ENCODE measurements around the gene SPTB. TPM values are rescaled to one million over a fixed set of nuclear protein-coding genes. Genes with fewer than 3 reads are reported as not detected.

Gene SPTB
- total RNA-seq, 1 donor from 2014 or later, result 312 TPM

- H3K4me3 ChIP-seq (ENCODE audit: low read length in 3 of 3), result peak overlapping the region in 2 of 3 donors; percentile 10 to 45
- H3K9ac ChIP-seq (ENCODE audit: low read depth in 1 of 3, low read length in 3 of 3), result peak overlapping the region in 1 of 3 donors; percentile 50
- H3K27ac ChIP-seq (ENCODE audit: low read depth, low read length), result peak overlapping the region; percentile 91
- peaks cover 71 to 93% (median 86%) of the 10 kb centered on the region in 3 donors for H3K4me1 ChIP-seq (ENCODE audit: control insufficient read depth in 3 of 3, insufficient read depth in 3 of 3, low read length in 3 of 3)
- no peaks in the 10 kb centered on the region for H3K36me3 ChIP-seq (ENCODE audit: control insufficient read depth in 3 of 3, insufficient read depth in 3 of 3, low read length in 3 of 3)
- no peaks in the 10 kb centered on the region for H3K9me3 ChIP-seq (ENCODE audit: control insufficient read depth in 3 of 3, low read length in 3 of 3)
- peaks cover 0 to 3% (median 0%) of the 10 kb centered on the region in 3 donors for H3K27me3 ChIP-seq (ENCODE audit: control insufficient read depth in 3 of 3, insufficient read depth in 3 of 3, low read length in 3 of 3)
Observed at GRCh38 chr14:64843548-64843947, 36.2 kb downstream of the SPTB start.

GRCh38 chr14:64841772-64842750, 37.6 kb downstream of the SPTB start:
- H3K27ac ChIP-seq (ENCODE audit: low read depth, low read length), result peak overlapping the region; percentile 91
- H3K27me3 ChIP-seq (ENCODE audit: control insufficient read depth in 3 of 3, insufficient read depth in 3 of 3, low read length in 3 of 3), result peaks cover 0 to 3% (median 0%) of the 10 kb centered on the region in 3 donors
- peak overlapping the region in 1 of 3 donors; percentile 4 for H3K4me3 ChIP-seq (ENCODE audit: low read length in 3 of 3)
- peak overlapping the region; percentile 50 to 74 (median 70) for H3K9ac ChIP-seq (ENCODE audit: low read depth in 1 of 3, low read length in 3 of 3)
- H3K9me3 ChIP-seq (ENCODE audit: control insufficient read depth in 3 of 3, low read length in 3 of 3), result no peaks in the 10 kb centered on the region
- peaks cover 60 to 84% (median 73%) of the 10 kb centered on the region in 3 donors for H3K4me1 ChIP-seq (ENCODE audit: control insufficient read depth in 3 of 3, insufficient read depth in 3 of 3, low read length in 3 of 3)
- H3K36me3 ChIP-seq (ENCODE audit: control insufficient read depth in 3 of 3, insufficient read depth in 3 of 3, low read length in 3 of 3), result no peaks in the 10 kb centered on the region

DNA sequence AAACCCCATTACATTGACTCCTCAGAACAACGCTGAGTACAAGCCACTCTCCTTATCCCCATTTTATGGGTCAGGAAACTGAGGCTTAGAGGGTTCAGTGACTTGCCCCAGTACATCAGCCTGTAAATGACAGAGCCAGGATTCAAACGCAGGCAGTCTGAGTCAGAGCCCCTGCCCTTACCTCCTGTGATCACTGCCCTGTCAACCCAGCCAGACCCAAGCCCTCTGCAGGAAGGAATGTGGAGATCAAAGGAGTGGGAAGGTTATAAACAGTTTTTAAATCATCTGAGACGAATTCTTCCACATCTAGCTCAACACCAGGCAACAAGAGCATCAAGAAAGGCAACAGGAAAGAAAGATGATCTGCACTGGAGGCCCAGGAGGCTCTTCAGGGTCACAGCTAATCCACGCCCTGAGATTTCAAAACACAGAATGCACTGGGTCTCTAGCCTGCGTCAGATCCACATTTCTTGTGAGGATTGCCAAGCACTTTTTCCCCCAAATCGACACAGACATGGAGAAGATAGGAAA, 38.5 kb downstream of the SPTB start:
- Histone ChIP-seq H3K9me3 (ENCODE audit: control insufficient read depth in 3 of 3, low read length in 3 of 3) (no peaks in the 10 kb centered on the region), H3K4me1 (ENCODE audit: control insufficient read depth in 3 of 3, insufficient read depth in 3 of 3, low read length in 3 of 3) (peaks cover 59 to 83% (median 71%) of the 10 kb centered on the region in 3 donors), H3K27me3 (ENCODE audit: control insufficient read depth in 3 of 3, insufficient read depth in 3 of 3, low read length in 3 of 3) (peaks cover 0 to 3% (median 0%) of the 10 kb centered on the region in 3 donors), H3K9ac (ENCODE audit: low read depth in 1 of 3, low read length in 3 of 3) (peak overlapping the region; percentile 5 to 74 (median 47)), H3K27ac (ENCODE audit: low read depth, low read length) (peak overlapping the region; percentile 91), H3K36me3 (ENCODE audit: control insufficient read depth in 3 of 3, insufficient read depth in 3 of 3, low read length in 3 of 3) (no peaks in the 10 kb centered on the region), H3K4me3 (ENCODE audit: low read length in 3 of 3) (peak overlapping the region in 2 of 3 donors; percentile 33 to 52)

GRCh38 chr14:64838656-64839055, 41.1 kb downstream of the SPTB start:
- Histone ChIP-seq H3K4me3 (ENCODE audit: low read length in 3 of 3) (no peak overlapping the region), H3K27me3 (ENCODE audit: control insufficient read depth in 3 of 3, insufficient read depth in 3 of 3, low read length in 3 of 3) (peaks cover 0 to 3% (median 0%) of the 10 kb centered on the region in 3 donors), H3K9me3 (ENCODE audit: control insufficient read depth in 3 of 3, low read length in 3 of 3) (no peaks in the 10 kb centered on the region), H3K9ac (ENCODE audit: low read depth in 1 of 3, low read length in 3 of 3) (no peak overlapping the region), H3K27ac (ENCODE audit: low read depth, low read length) (peak overlapping the region; percentile 23), H3K4me1 (ENCODE audit: control insufficient read depth in 3 of 3, insufficient read depth in 3 of 3, low read length in 3 of 3) (peaks cover 49 to 82% (median 68%) of the 10 kb centered on the region in 3 donors), H3K36me3 (ENCODE audit: control insufficient read depth in 3 of 3, insufficient read depth in 3 of 3, low read length in 3 of 3) (no peaks in the 10 kb centered on the region)

DNA sequence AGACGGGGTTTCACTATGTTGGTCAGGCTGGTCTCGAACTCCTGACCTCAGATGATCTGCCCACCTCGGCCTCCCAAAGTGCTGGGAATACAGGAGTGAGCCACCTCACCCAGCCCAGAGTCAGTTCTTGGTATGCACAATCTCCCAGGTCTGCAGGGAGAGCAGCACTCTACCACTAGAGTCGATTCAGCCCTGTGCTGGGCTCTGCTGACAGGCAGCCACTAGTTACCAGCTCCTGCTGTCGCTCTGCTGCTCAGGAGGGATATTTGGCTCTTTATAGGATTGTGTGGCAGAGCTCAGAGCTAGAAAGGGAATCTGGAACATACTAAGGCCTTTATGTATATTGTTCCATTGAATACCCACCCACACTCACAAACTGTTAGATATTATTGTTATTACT, 44.3 kb downstream of the SPTB start:
- Histone ChIP-seq H3K36me3 (ENCODE audit: control insufficient read depth in 3 of 3, insufficient read depth in 3 of 3, low read length in 3 of 3) (no peaks in the 10 kb centered on the region), H3K27ac (ENCODE audit: low read depth, low read length) (peak overlapping the region; percentile 44), H3K27me3 (ENCODE audit: control insufficient read depth in 3 of 3, insufficient read depth in 3 of 3, low read length in 3 of 3) (peaks cover 0 to 3% (median 0%) of the 10 kb centered on the region in 3 donors), H3K4me3 (ENCODE audit: low read length in 3 of 3) (no peak overlapping the region), H3K4me1 (ENCODE audit: control insufficient read depth in 3 of 3, insufficient read depth in 3 of 3, low read length in 3 of 3) (peaks cover 49 to 83% (median 63%) of the 10 kb centered on the region in 3 donors), H3K9ac (ENCODE audit: low read depth in 1 of 3, low read length in 3 of 3) (no peak overlapping the region), H3K9me3 (ENCODE audit: control insufficient read depth in 3 of 3, low read length in 3 of 3) (no peaks in the 10 kb centered on the region)

- peaks cover 0 to 3% (median 0%) of the 10 kb centered on the region in 3 donors for H3K27me3 ChIP-seq (ENCODE audit: control insufficient read depth in 3 of 3, insufficient read depth in 3 of 3, low read length in 3 of 3)
- H3K4me3 ChIP-seq (ENCODE audit: low read length in 3 of 3), result no peak overlapping the region
- peaks cover 44 to 80% (median 60%) of the 10 kb centered on the region in 3 donors for H3K4me1 ChIP-seq (ENCODE audit: control insufficient read depth in 3 of 3, insufficient read depth in 3 of 3, low read length in 3 of 3)
- no peak overlapping the region for H3K9ac ChIP-seq (ENCODE audit: low read depth in 1 of 3, low read length in 3 of 3)
- H3K27ac ChIP-seq (ENCODE audit: low read depth, low read length), result peak overlapping the region; percentile 44
- H3K9me3 ChIP-seq (ENCODE audit: control insufficient read depth in 3 of 3, low read length in 3 of 3), result no peaks in the 10 kb centered on the region
- no peaks in the 10 kb centered on the region for H3K36me3 ChIP-seq (ENCODE audit: control insufficient read depth in 3 of 3, insufficient read depth in 3 of 3, low read length in 3 of 3)
Observed at GRCh38 chr14:64834965-64835364, 44.7 kb downstream of the SPTB start.

DNA sequence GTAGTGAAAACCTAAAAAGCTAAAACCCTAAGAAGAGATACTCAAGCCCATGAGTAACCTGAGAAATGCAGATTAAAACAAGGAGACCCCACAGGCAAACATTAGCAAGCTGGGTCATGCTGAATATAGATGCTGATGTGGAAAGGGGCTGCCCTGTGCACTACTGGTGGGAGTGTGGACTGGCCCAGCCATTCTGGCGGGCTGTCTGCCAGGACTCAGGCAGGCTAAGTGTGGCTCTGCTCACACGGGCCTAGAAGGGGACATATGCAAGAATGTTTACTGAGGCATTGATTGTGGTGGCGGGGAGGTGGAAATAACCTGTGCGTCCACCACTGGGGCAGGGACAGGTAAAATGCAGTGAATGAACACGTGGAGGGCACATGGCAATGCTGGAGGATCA, 48.3 kb downstream of the SPTB start:
- H3K4me1 ChIP-seq (ENCODE audit: control insufficient read depth in 3 of 3, insufficient read depth in 3 of 3, low read length in 3 of 3), result peaks cover 56 to 86% (median 69%) of the 10 kb centered on the region in 3 donors
- H3K9me3 ChIP-seq (ENCODE audit: control insufficient read depth in 3 of 3, low read length in 3 of 3), result no peaks in the 10 kb centered on the region
- H3K27ac ChIP-seq (ENCODE audit: low read depth, low read length), result peak overlapping the region; percentile 59
- H3K4me3 ChIP-seq (ENCODE audit: low read length in 3 of 3), result no peak overlapping the region
- H3K9ac ChIP-seq (ENCODE audit: low read depth in 1 of 3, low read length in 3 of 3), result peak overlapping the region in 1 of 3 donors; percentile 8
- no peaks in the 10 kb centered on the region for H3K36me3 ChIP-seq (ENCODE audit: control insufficient read depth in 3 of 3, insufficient read depth in 3 of 3, low read length in 3 of 3)
- H3K27me3 ChIP-seq (ENCODE audit: control insufficient read depth in 3 of 3, insufficient read depth in 3 of 3, low read length in 3 of 3), result no peaks in the 10 kb centered on the region

DNA sequence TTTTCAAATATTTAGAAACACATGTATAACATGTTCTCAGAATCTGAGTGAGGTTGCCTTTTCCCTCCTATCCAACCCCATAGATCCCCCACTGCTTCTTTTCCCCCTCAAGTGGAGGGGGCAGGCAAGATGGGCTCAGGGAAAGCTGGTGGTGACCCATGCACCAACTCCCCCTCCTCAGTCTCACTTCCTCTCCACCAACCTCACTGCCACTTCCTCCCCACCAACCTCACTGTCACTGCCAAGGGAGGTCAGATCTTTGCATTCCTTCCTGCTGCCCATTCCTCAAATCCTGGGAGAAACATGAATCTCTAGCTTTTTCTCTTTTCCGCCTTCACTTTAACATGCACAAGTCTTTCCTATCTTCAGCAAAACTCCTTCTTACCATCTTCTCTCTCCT, 48.7 kb downstream of the SPTB start:
- H3K27ac ChIP-seq (ENCODE audit: low read depth, low read length), result peak overlapping the region; percentile 59

DNA sequence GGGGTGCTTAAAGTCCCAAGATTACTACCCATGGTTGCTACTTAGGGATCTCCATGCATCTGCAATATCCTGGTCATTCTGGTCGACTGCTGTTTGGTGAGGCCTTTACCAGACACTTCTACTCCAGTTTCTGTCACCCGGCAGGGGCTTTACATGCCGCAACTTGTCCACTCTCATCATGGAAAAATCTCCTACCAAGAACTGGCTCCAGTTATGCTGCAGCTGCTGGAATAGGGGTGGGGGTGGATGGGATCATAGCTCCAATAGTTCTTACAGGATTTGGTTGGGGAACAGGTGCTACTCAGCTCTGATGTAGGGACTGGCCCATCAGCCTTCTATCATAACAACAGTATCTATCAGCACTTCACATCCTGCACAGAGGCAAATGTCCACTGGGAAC, 51.6 kb downstream of the SPTB start:
- Histone ChIP-seq H3K9ac (ENCODE audit: low read depth in 1 of 3, low read length in 3 of 3) (no peak overlapping the region), H3K9me3 (ENCODE audit: control insufficient read depth in 3 of 3, low read length in 3 of 3) (no peaks in the 10 kb centered on the region), H3K36me3 (ENCODE audit: control insufficient read depth in 3 of 3, insufficient read depth in 3 of 3, low read length in 3 of 3) (no peaks in the 10 kb centered on the region), H3K4me3 (ENCODE audit: low read length in 3 of 3) (peak overlapping the region in 2 of 3 donors; percentile 23 to 34), H3K27me3 (ENCODE audit: control insufficient read depth in 3 of 3, insufficient read depth in 3 of 3, low read length in 3 of 3) (no peaks in the 10 kb centered on the region), H3K4me1 (ENCODE audit: control insufficient read depth in 3 of 3, insufficient read depth in 3 of 3, low read length in 3 of 3) (peaks cover 66 to 87% (median 75%) of the 10 kb centered on the region in 3 donors), H3K27ac (ENCODE audit: low read depth, low read length) (peak overlapping the region; percentile 94)

More for the DNA sequence above, 48.7 kb downstream of the SPTB start:
- peaks cover 55 to 87% (median 71%) of the 10 kb centered on the region in 3 donors for H3K4me1 ChIP-seq (ENCODE audit: control insufficient read depth in 3 of 3, insufficient read depth in 3 of 3, low read length in 3 of 3)
- no peaks in the 10 kb centered on the region for H3K27me3 ChIP-seq (ENCODE audit: control insufficient read depth in 3 of 3, insufficient read depth in 3 of 3, low read length in 3 of 3)
- no peaks in the 10 kb centered on the region for H3K36me3 ChIP-seq (ENCODE audit: control insufficient read depth in 3 of 3, insufficient read depth in 3 of 3, low read length in 3 of 3)
- H3K4me3 ChIP-seq (ENCODE audit: low read length in 3 of 3), result no peak overlapping the region
- H3K9ac ChIP-seq (ENCODE audit: low read depth in 1 of 3, low read length in 3 of 3), result no peak overlapping the region
- H3K9me3 ChIP-seq (ENCODE audit: control insufficient read depth in 3 of 3, low read length in 3 of 3), result no peaks in the 10 kb centered on the region

Data from skeletal muscle tissue (tissue), 4 donors.